Thyroid gland (tissue), 4 donors: ENCODE results near the gene AVPI1. TPM values are rescaled to one million over a fixed set of nuclear protein-coding genes. Genes with fewer than 3 reads are reported as not detected.
A peak's percentile ranks its signal among the peaks of the same experiment; 100 is the strongest.

Source experiments
- DNase-seq, 2 donors: peaks; one replicate each; pipeline ENCODE4 v3.0.0-alpha.2; 2019
- H3K27ac ChIP-seq, 3 donors: fragments of 200-600 bp; sonication (generic); 1 replicate in 2 of 3; 2 replicates in 1 of 3; pipeline ENCODE4 v1.5.1; 2016 to 2019; ENCODE audit warnings: mild to moderate bottlenecking in 1 of 3, moderate library complexity in 1 of 3
- H3K27me3 ChIP-seq: fragments of 200-600 bp; sonication (generic); one replicate; pipeline ENCODE4 v1.5.1; 2019
- H3K36me3 ChIP-seq, 2 donors: fragments of 200-600 bp; sonication (generic); one replicate each; pipeline ENCODE4 v1.5.1; 2016 to 2019
- H3K4me1 ChIP-seq, 2 donors: fragments of 200-600 bp; sonication (generic); one replicate each; pipeline ENCODE4 v1.5.1; 2017 to 2019
- H3K4me3 ChIP-seq, 3 donors: fragments of 200-600 bp; sonication (generic); replicated peaks in 1 of 3; 1 replicate in 2 of 3; 2 replicates in 1 of 3; pipeline ENCODE4 v1.5.1; 2016; ENCODE audit warnings: mild to moderate bottlenecking in 1 of 3
- H3K9me3 ChIP-seq: fragments of 200-600 bp; sonication (generic); one replicate; pipeline ENCODE4 v1.5.1; 2017
- POLR2A ChIP-seq, 2 donors: fragments of 450-650 bp; IDR thresholded peaks; one replicate each; pipeline ENCODE4 v1.6.1; 2017; ENCODE audit warnings: antibody characterized with exemption in 2 of 2, mild to moderate bottlenecking in 2 of 2, moderate library complexity in 1 of 2
- WGBS, 2 donors: methylation state at CpG; one replicate each; pipeline ENCODE4 v1.1.5; 2017; 5-methylcytosine and 5-hydroxymethylcytosine counted together
- intact Hi-C: fragments of 100-400 bp; cut with DNase I; formaldehyde crosslinking; loops from one replicate; pipeline ENCODE4 v1.15.1; 2023
- total RNA-seq, 4 donors: library from RNA; depleted of rRNA; stranded (reverse); fragments of >200 nt; gene quantifications; one replicate each; pipeline ENCODE4 v1.2.3, GENCODE V29; 2016
- TF ChIP-seq, protein P1 (sequence below), 6 experiments: fragments of 200-600 bp in 3 of 6; fragments of 450-650 bp in 3 of 6; sonication (generic) in 3 of 6; IDR thresholded peaks; one replicate each; pipeline ENCODE4 v1.5.1; 2016 to 2019; ENCODE audit warnings: antibody characterized with exemption in 6 of 6, mild to moderate bottlenecking in 2 of 6, inconsistent platforms in 1 of 6, moderate library complexity in 1 of 6

AVPI1 gene, protein sequence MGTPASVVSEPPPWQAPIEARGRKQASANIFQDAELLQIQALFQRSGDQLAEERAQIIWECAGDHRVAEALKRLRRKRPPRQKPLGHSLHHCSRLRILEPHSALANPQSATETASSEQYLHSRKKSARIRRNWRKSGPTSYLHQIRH
- 10 to 100 TPM in 2 of 4 donors, 1 to 10 TPM in 2; 6.7 to 17.8 (median 11.2) TPM for total RNA-seq

DNA sequence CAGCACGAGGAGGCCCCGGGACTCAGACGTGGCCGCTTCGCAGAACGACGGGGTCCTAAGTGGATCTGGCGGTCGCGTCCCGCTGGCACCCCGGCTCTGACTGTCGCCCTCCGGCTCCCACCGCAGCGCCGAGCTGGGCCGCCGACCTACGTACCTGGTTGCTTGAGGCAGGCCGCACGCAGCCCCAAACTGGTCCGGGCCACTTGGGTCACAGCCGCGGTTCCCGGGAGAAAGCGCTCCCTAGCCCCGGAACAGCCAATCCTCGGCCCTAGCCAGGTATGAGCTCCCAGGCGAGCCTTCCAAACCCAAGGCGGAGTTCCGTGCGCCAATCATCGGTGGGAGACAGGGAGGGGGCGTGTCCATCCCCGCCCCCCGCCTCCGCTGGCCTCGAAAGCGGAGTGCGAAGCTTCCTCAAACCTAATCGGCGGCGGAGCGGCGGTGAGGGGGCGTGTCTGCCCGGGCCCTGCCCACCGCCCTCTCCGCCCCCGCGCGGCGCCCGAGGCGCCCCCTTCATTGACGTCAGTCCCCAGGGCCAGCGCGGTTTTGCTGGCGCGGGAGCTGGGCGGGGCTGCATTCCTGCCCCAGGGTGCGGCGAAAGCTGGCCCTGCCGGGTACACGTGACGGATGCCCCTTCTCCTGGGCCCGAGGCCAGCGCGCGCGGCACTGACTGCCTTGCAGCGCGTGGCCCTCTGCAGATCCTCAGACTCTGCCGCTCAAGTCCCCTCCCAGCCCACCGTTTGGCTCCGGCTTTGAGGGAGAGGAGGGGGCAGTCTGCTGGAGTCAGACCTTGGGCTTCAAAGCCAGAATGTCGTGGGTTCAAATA is at the start of gene AVPI1:
AVPI1 (minus strand) TSS at position 280 of the 823 bp plus-strand sequence. CDS start 7,336 bp downstream, outside the sequence.
- intact Hi-C loops: no loop called here
- H3K27ac ChIP-seq: peak within 1 kb of the TSS; percentile 77 to 97 (median 94)
- peak; percentile 98 for DNase-seq
- peaks cover 41 to 47% of the 10 kb centered on the region in 2 donors for H3K4me1 ChIP-seq
- TF ChIP-seq POLR2A (IDR thresholded peaks at IDR 0.05): peak in 1 of 2 donors; percentile 99
- TF ChIP-seq, protein P1, sequence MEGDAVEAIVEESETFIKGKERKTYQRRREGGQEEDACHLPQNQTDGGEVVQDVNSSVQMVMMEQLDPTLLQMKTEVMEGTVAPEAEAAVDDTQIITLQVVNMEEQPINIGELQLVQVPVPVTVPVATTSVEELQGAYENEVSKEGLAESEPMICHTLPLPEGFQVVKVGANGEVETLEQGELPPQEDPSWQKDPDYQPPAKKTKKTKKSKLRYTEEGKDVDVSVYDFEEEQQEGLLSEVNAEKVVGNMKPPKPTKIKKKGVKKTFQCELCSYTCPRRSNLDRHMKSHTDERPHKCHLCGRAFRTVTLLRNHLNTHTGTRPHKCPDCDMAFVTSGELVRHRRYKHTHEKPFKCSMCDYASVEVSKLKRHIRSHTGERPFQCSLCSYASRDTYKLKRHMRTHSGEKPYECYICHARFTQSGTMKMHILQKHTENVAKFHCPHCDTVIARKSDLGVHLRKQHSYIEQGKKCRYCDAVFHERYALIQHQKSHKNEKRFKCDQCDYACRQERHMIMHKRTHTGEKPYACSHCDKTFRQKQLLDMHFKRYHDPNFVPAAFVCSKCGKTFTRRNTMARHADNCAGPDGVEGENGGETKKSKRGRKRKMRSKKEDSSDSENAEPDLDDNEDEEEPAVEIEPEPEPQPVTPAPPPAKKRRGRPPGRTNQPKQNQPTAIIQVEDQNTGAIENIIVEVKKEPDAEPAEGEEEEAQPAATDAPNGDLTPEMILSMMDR (IDR thresholded peaks at IDR 0.05): no peak
- no peaks in the 10 kb centered on the region for H3K27me3 ChIP-seq
- WGBS, 2 donors: 0 to 1% methylated on average over 17 of the region's 78 CpGs
- no peaks in the 10 kb centered on the region for H3K9me3 ChIP-seq
- peak within 1 kb of the TSS; percentile 1 to 49 (median 40) for H3K4me3 ChIP-seq
- no peaks in the 10 kb centered on the region for H3K36me3 ChIP-seq

DNA sequence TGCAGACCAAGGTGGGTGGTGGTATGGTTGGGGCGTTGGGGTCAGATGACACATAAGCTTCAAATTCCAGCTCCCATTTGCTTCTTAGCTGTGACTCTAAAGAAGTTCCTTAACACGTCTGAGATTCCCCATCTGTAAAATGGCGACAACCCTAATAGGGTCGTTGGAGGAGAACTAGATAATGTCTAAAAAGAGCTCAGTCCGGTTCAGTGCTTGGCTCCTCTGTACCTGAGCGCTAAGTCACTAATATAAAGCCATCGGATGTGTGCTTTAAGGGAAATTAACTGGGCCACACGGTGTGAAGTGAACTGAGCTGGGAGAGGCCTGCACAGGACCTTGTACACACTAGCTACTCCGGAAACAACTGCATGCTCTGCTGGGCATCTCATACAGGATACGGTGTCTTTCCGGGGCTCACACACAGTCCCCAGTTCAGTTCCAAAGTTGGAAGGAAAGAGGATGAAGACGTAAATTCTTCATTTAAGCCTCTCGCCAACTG is 49.4 kb upstream of the AVPI1 start:
- 68 to 89% methylated on average over 8 to 13 of the region's 13 CpGs for WGBS, 2 donors
- no peaks in the 10 kb centered on the region for H3K27me3 ChIP-seq
- intact Hi-C loops: loop anchor here (10.0 kb wide), 1 partner anchor 62 kb away; no protein-coding TSS in a partner anchor
- no peak for DNase-seq
- no peak overlapping the region for H3K4me3 ChIP-seq
- peaks cover 0 to 4% of the 10 kb centered on the region in 2 donors for H3K36me3 ChIP-seq
- H3K9me3 ChIP-seq: no peaks in the 10 kb centered on the region
- H3K27ac ChIP-seq: peak overlapping the region in 2 of 3 donors; percentile 86 to 87
- H3K4me1 ChIP-seq: peaks cover 12 to 14% of the 10 kb centered on the region in 2 donors
- TF ChIP-seq POLR2A (IDR thresholded peaks at IDR 0.05): no peak
- TF ChIP-seq, protein P1 (IDR thresholded peaks at IDR 0.05): no peak

DNA sequence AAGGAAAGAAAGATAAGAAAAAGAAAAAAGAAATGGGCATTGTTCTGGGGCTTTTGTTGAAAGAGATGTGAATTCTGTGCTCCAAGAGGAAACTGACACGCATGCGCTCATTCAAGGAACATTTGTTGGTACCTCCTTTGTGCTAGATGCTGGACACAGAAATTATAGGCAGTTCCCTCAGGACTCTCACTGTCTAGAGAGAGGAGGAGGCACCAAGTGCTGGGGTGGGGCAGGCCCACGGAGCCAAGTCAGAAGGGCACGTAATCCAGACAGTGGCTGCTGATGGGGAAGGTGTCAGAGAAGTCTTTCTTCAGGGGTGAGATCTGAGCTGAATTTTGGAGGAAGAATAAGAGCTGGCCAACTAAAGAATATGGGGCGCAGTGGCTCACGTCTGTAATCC is 47.0 kb upstream of the AVPI1 start:
- intact Hi-C loops: loop anchor here (10.0 kb wide), 1 partner anchor 59 kb away; no protein-coding TSS in a partner anchor
- Histone ChIP-seq H3K9me3 (no peaks in the 10 kb centered on the region), H3K27ac (no peak overlapping the region), H3K27me3 (no peaks in the 10 kb centered on the region), H3K4me1 (peaks cover 12 to 14% of the 10 kb centered on the region in 2 donors), H3K4me3 (no peak overlapping the region), H3K36me3 (no peaks in the 10 kb centered on the region)
- TF ChIP-seq POLR2A (IDR thresholded peaks at IDR 0.05): no peak
- TF ChIP-seq, protein P1 (IDR thresholded peaks at IDR 0.05): no peak
- DNase-seq: no peak
- 78 to 87% methylated on average over 6 of the region's 6 CpGs for WGBS, 2 donors

DNA sequence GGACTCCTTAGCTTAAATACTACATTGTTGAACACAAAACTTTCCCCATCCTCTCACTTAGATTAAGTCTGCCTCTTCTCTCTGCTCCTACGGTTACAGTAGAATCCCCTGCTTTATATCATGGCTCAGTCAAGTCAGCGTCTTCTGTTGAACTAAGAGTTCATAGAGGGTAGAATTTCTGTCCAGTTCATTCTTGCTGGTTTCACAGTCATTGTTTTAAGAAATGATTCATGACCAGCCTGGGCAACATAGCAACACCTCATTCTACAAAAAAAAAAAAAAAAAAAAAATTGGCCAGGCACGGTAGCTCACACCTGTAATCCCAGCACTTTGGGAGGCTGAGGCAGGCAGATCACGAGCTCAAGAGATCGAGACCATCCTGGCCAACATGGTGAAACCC is 46.2 kb upstream of the AVPI1 start:
- no peak overlapping the region for H3K27ac ChIP-seq
- intact Hi-C loops: loop anchor here (10.0 kb wide), 1 partner anchor 58 kb away; no protein-coding TSS in a partner anchor
- DNase-seq: no peak
- WGBS, 2 donors: 83 to 84% methylated on average over 5 of the region's 5 CpGs
- H3K9me3 ChIP-seq: no peaks in the 10 kb centered on the region
- TF ChIP-seq, protein P1 (IDR thresholded peaks at IDR 0.05): no peak
- TF ChIP-seq POLR2A (IDR thresholded peaks at IDR 0.05): no peak
- H3K27me3 ChIP-seq: no peaks in the 10 kb centered on the region
- no peak overlapping the region for H3K4me3 ChIP-seq
- peaks cover 7 to 9% of the 10 kb centered on the region in 2 donors for H3K4me1 ChIP-seq
- H3K36me3 ChIP-seq: no peaks in the 10 kb centered on the region
